ENCODE measurements around the gene ZACN.

ZACN gene

GRCh38 chr17:76107509-76107908, 28.5 kb downstream of the ZACN start:
- no peak for TF ChIP-seq CREB1 (IDR thresholded peaks at IDR 0.05; ENCODE audit: low read depth)
- 0 out of 2 replicates have a peak, but pooled peaks have one; percentile 8 for TF ChIP-seq RAD21 (IDR thresholded peaks at IDR 0.05; ENCODE audit: low read depth)

GRCh38 chr17:76111956-76112355, 33.0 kb downstream of the ZACN start:
- TF ChIP-seq CEBPB (IDR thresholded peaks at IDR 0.05) (no peak), TEAD4 (IDR thresholded peaks at IDR 0.05) (no peak), RAD21 (IDR thresholded peaks at IDR 0.05; ENCODE audit: low read depth) (no peak), NFIC (IDR thresholded peaks at IDR 0.05) (no peak), ZBTB7A (IDR thresholded peaks at IDR 0.05; ENCODE audit: low read depth) (no peak), EP300 (IDR thresholded peaks at IDR 0.05; ENCODE audit: borderline replicate concordance) (no peak), TAF1 (IDR thresholded peaks at IDR 0.05; ENCODE audit: low read depth) (no peak), REST (IDR thresholded peaks at IDR 0.05; ENCODE audit: low read depth) (no peak), TCF12 (IDR thresholded peaks at IDR 0.05; ENCODE audit: low read depth) (no peak), MAX (IDR thresholded peaks at IDR 0.05) (no peak), CREB1 (IDR thresholded peaks at IDR 0.05; ENCODE audit: low read depth) (no peak), FOXM1 (IDR thresholded peaks at IDR 0.05; ENCODE audit: borderline replicate concordance, low read depth) (no peak), USF1 (IDR thresholded peaks at IDR 0.05) (no peak), EGR1 (IDR thresholded peaks at IDR 0.05) (no peak), YY1 (IDR thresholded peaks at IDR 0.05; ENCODE audit: low read depth) (no peak)

- TF ChIP-seq MAX (IDR thresholded peaks at IDR 0.05) = no peak
- no peak for TF ChIP-seq TEAD4 (IDR thresholded peaks at IDR 0.05)
- TF ChIP-seq TCF12 (IDR thresholded peaks at IDR 0.05; ENCODE audit: low read depth) = no peak
- no peak for TF ChIP-seq CREB1 (IDR thresholded peaks at IDR 0.05; ENCODE audit: low read depth)
- no peak for TF ChIP-seq USF1 (IDR thresholded peaks at IDR 0.05)
- no peak for TF ChIP-seq FOXM1 (IDR thresholded peaks at IDR 0.05; ENCODE audit: borderline replicate concordance, low read depth)
- TF ChIP-seq EP300 (IDR thresholded peaks at IDR 0.05; ENCODE audit: borderline replicate concordance) = no peak
- no peak for TF ChIP-seq EGR1 (IDR thresholded peaks at IDR 0.05)
- no peak for TF ChIP-seq YY1 (IDR thresholded peaks at IDR 0.05; ENCODE audit: low read depth)
Measured at GRCh38 chr17:76115138-76115754, 36.3 kb downstream of the ZACN start.

GRCh38 chr17:76119409-76120371, 40.7 kb downstream of the ZACN start:
- TF ChIP-seq FOXM1 (IDR thresholded peaks at IDR 0.05; ENCODE audit: borderline replicate concordance, low read depth) (no peak), REST (IDR thresholded peaks at IDR 0.05; ENCODE audit: low read depth) (no peak), YY1 (IDR thresholded peaks at IDR 0.05; ENCODE audit: low read depth) (no peak), MAX (IDR thresholded peaks at IDR 0.05) (no peak), CEBPB (IDR thresholded peaks at IDR 0.05) (no peak), EP300 (IDR thresholded peaks at IDR 0.05; ENCODE audit: borderline replicate concordance) (no peak), TEAD4 (IDR thresholded peaks at IDR 0.05) (no peak), ZBTB7A (IDR thresholded peaks at IDR 0.05; ENCODE audit: low read depth) (no peak), NFIC (IDR thresholded peaks at IDR 0.05) (no peak), RAD21 (IDR thresholded peaks at IDR 0.05; ENCODE audit: low read depth) (no peak), CREB1 (IDR thresholded peaks at IDR 0.05; ENCODE audit: low read depth) (no peak), TAF1 (IDR thresholded peaks at IDR 0.05; ENCODE audit: low read depth) (no peak), EGR1 (IDR thresholded peaks at IDR 0.05) (no peak), TCF12 (IDR thresholded peaks at IDR 0.05; ENCODE audit: low read depth) (no peak), USF1 (IDR thresholded peaks at IDR 0.05) (no peak)
